CD4-positive, alpha-beta T cell treated with Interleukin-15 for 4 hours (primary cell): ENCODE measurements around the gene B3GNT7.
"Not testable (repeated sequence)": the region's sequence is repeated elsewhere in the genome, so short reads cannot be mapped to it uniquely, and the experiment has no call there.

Experiments
- DNase-seq: peaks from one replicate; pipeline ENCODE4 v3.0.0-alpha.2; 2020; ENCODE audit warnings: low spot score

The B3GNT7 gene

GRCh38 chr2:231385429-231385828 lies 10.1 kb upstream of the B3GNT7 start:
- DNase-seq = no peak

GRCh38 chr2:231386446-231386845 lies 9.1 kb upstream of the B3GNT7 start:
- no peak for DNase-seq

GRCh38 chr2:231387904-231388724 lies 7.4 kb upstream of the B3GNT7 start:
- no peak for DNase-seq

GRCh38 chr2:231388725-231389346 lies 6.7 kb upstream of the B3GNT7 start:
- no peak for DNase-seq

GRCh38 chr2:231390667-231391066 lies 4.8 kb upstream of the B3GNT7 start:
- DNase-seq = no peak

- no peak for DNase-seq
These were observed 3.5 kb upstream of the B3GNT7 start for GRCh38 chr2:231391981-231392380.

- no peak for DNase-seq
These were observed 2.9 kb upstream of the B3GNT7 start for GRCh38 chr2:231392431-231393148.

GRCh38 chr2:231393149-231394131 lies 2.1 kb upstream of the B3GNT7 start:
- DNase-seq = peak; percentile 12

- no peak for DNase-seq
These were observed 1.0 kb upstream of the B3GNT7 start for GRCh38 chr2:231394211-231395141.

GRCh38 chr2:231396058-231396821 lies 730 bp downstream of the B3GNT7 start:
- DNase-seq = no peak

- DNase-seq = no peak
These were observed 1.8 kb downstream of the B3GNT7 start for GRCh38 chr2:231397011-231397927.

GRCh38 chr2:231397928-231398294 lies 2.4 kb downstream of the B3GNT7 start:
- no peak for DNase-seq

- DNase-seq = no peak
These were observed 3.1 kb downstream of the B3GNT7 start for GRCh38 chr2:231398585-231398984.

GRCh38 chr2:231399046-231399852 lies 3.7 kb downstream of the B3GNT7 start:
- DNase-seq = no peak

GRCh38 chr2:231399853-231400680 lies 4.6 kb downstream of the B3GNT7 start:
- DNase-seq = no peak

GRCh38 chr2:231400681-231401080 lies 5.2 kb downstream of the B3GNT7 start:
- DNase-seq = not testable (repeated sequence)

GRCh38 chr2:231401101-231401500 lies 5.6 kb downstream of the B3GNT7 start:
- DNase-seq = not testable (repeated sequence)
